SU-DHL-6 (cell line): ENCODE measurements around the gene ATP13A2.
"Not testable (repeated sequence)": the region's sequence is repeated elsewhere in the genome, so short reads cannot be mapped to it uniquely, and the experiment has no call there.

Experiments used
- H2AFZ ChIP-seq: fragments of 200-600 bp; sonication (generic); 2 replicates; pipeline ENCODE4 v1.6.1; 2014; ENCODE audit warnings: low read depth, mild to moderate bottlenecking, moderate library complexity, mixed read lengths, antibody characterized with exemption, low read length; ENCODE audit not compliant: severe bottlenecking
- H3F3A ChIP-seq: fragments of 200-600 bp; shearing (Covaris generic); 2 replicates; pipeline ENCODE4 v1.6.0; 2016; ENCODE audit warnings: antibody characterized with exemption, mild to moderate bottlenecking; ENCODE audit not compliant: insufficient read depth
- H3K27ac ChIP-seq: fragments of 200-600 bp; sonication (generic); 2 replicates; pipeline ENCODE4 v1.5.1; 2016; ENCODE audit warnings: low read depth, mild to moderate bottlenecking, low read length, moderate library complexity, mixed read lengths
- H3K27me3 ChIP-seq: fragments of 200-600 bp; sonication (generic), shearing (Covaris generic); 2 replicates; pipeline ENCODE4 v1.6.0; 2014; ENCODE audit warnings: mild to moderate bottlenecking, low read length
- H3K36me3 ChIP-seq: fragments of 200-600 bp; sonication (generic); 2 replicates; pipeline ENCODE4 v1.6.1; 2014; ENCODE audit warnings: mild to moderate bottlenecking, low read length, mixed read lengths
- H3K4me2 ChIP-seq: fragments of 300-600, 200-600 bp; shearing (Covaris generic), sonication (generic); 2 replicates; pipeline ENCODE4 v1.6.0; 2014; ENCODE audit warnings: low read length, low read depth, mild to moderate bottlenecking; ENCODE audit not compliant: poor library complexity, severe bottlenecking
- H3K4me3 ChIP-seq: fragments of 200-600 bp; sonication (generic); 2 replicates; pipeline ENCODE4 v1.5.1; 2014; ENCODE audit warnings: antibody characterized with exemption, low read length, mild to moderate bottlenecking, mixed read lengths; ENCODE audit not compliant: insufficient read depth, poor library complexity, severe bottlenecking
- H3K79me2 ChIP-seq: fragments of 200-600 bp; sonication (generic); 2 replicates; pipeline ENCODE4 v1.6.1; 2014; ENCODE audit warnings: mild to moderate bottlenecking, low read length, moderate library complexity; ENCODE audit not compliant: insufficient read depth
- H3K9ac ChIP-seq: fragments of 200-600 bp; sonication (generic); 2 replicates; pipeline ENCODE4 v1.7.0; 2014; ENCODE audit warnings: mild to moderate bottlenecking, low read length
- H3K9me2 ChIP-seq: fragments of 200-600 bp; sonication (generic); replicated peaks from 2 replicates; pipeline ENCODE4 v1.6.1; 2014; ENCODE audit warnings: low read length; ENCODE audit not compliant: insufficient read depth
- H3K9me3 ChIP-seq: fragments of 200-600 bp; sonication (generic); 2 replicates; pipeline ENCODE4 v1.6.1; 2014; ENCODE audit warnings: low read length, mixed read lengths; ENCODE audit not compliant: insufficient read depth
- H4K20me1 ChIP-seq: fragments of 200-600 bp; sonication (generic); 2 replicates; pipeline ENCODE4 v1.6.1; 2014; ENCODE audit warnings: low read depth, mild to moderate bottlenecking, antibody characterized with exemption, low read length, moderate library complexity, mixed read lengths
- CTCF ChIP-seq: fragments of 200-600 bp; sonication (generic); IDR thresholded peaks from one replicate; pipeline ENCODE4 v1.5.1; 2017; ENCODE audit warnings: antibody characterized with exemption, mild to moderate bottlenecking, low read length, moderate library complexity; ENCODE audit not compliant: insufficient read depth, poor library complexity, severe bottlenecking
- EZH2phosphoT487 ChIP-seq: fragments of 200-600 bp; sonication (generic), shearing (Covaris generic); conservative IDR thresholded peaks from 2 replicates; pipeline ENCODE4 v1.6.1; 2018; ENCODE audit warnings: mild to moderate bottlenecking, antibody characterized with exemption, low read length, moderate library complexity, mixed read lengths

ATP13A2 gene

GRCh38 chr1:16956775-16957174 is 55.0 kb downstream of the ATP13A2 start:
- TF ChIP-seq CTCF (no peak), EZH2phosphoT487 (no peak)
- Histone ChIP-seq H3K9ac (no peak overlapping the region), H4K20me1 (no peaks in the 10 kb centered on the region), H3K27ac (no peak overlapping the region), H3K36me3 (no peaks in the 10 kb centered on the region), H3K4me2 (no peak overlapping the region), H3F3A (no peaks in the 10 kb centered on the region), H2AFZ (no peak overlapping the region), H3K9me2 (no peaks in the 10 kb centered on the region), H3K79me2 (no peaks in the 10 kb centered on the region), H3K9me3 (no peaks in the 10 kb centered on the region), H3K27me3 (no peaks in the 10 kb centered on the region), H3K4me3 (no peak overlapping the region)

- no peak overlapping the region for H3K9ac ChIP-seq
- no peaks in the 10 kb centered on the region for H3K9me2 ChIP-seq
- H3K4me3 ChIP-seq: no peak overlapping the region
- H3K27me3 ChIP-seq: no peaks in the 10 kb centered on the region
- no peaks in the 10 kb centered on the region for H4K20me1 ChIP-seq
- no peaks in the 10 kb centered on the region for H3K79me2 ChIP-seq
- no peaks in the 10 kb centered on the region for H3F3A ChIP-seq
- no peaks in the 10 kb centered on the region for H3K9me3 ChIP-seq
- no peaks in the 10 kb centered on the region for H3K36me3 ChIP-seq
- no peak overlapping the region for H2AFZ ChIP-seq
- H3K4me2 ChIP-seq: no peak overlapping the region
- no peak overlapping the region for H3K27ac ChIP-seq
- TF ChIP-seq EZH2phosphoT487 (no peak), CTCF (no peak)
Observed at GRCh38 chr1:16955186-16955585, 56.5 kb downstream of the ATP13A2 start.

- Histone ChIP-seq H3K79me2 (no peaks in the 10 kb centered on the region), H3K4me3 (no peak overlapping the region), H3K27me3 (no peaks in the 10 kb centered on the region), H3K4me2 (no peak overlapping the region), H3K36me3 (no peaks in the 10 kb centered on the region), H3K9me2 (no peaks in the 10 kb centered on the region), H3F3A (no peaks in the 10 kb centered on the region), H3K27ac (no peak overlapping the region), H3K9ac (no peak overlapping the region), H2AFZ (no peak overlapping the region), H4K20me1 (no peaks in the 10 kb centered on the region), H3K9me3 (no peaks in the 10 kb centered on the region)
- TF ChIP-seq EZH2phosphoT487 (no peak), CTCF (no peak)
Observed at GRCh38 chr1:16954579-16954978, 57.1 kb downstream of the ATP13A2 start.

- not testable (repeated sequence) for H4K20me1 ChIP-seq, H2AFZ ChIP-seq, H3K36me3 ChIP-seq, H3F3A ChIP-seq, H3K9me3 ChIP-seq, H3K9ac ChIP-seq, H3K79me2 ChIP-seq, H3K9me2 ChIP-seq, H3K4me2 ChIP-seq, H3K4me3 ChIP-seq, H3K27ac ChIP-seq, H3K27me3 ChIP-seq
Observed at GRCh38 chr1:16952376-16952775, 59.4 kb downstream of the ATP13A2 start.

- H4K20me1 ChIP-seq, H3F3A ChIP-seq, H3K27ac ChIP-seq, H3K4me2 ChIP-seq, H3K9ac ChIP-seq, H3K9me3 ChIP-seq, H2AFZ ChIP-seq, H3K27me3 ChIP-seq, H3K79me2 ChIP-seq, H3K9me2 ChIP-seq, H3K4me3 ChIP-seq, H3K36me3 ChIP-seq: not testable (repeated sequence)
Observed at GRCh38 chr1:16949026-16949425, 62.7 kb downstream of the ATP13A2 start.

GRCh38 chr1:16948282-16948891 is 63.3 kb downstream of the ATP13A2 start:
- not testable (repeated sequence) for H3K36me3 ChIP-seq, H3K79me2 ChIP-seq, H3K4me2 ChIP-seq, H3K27me3 ChIP-seq, H2AFZ ChIP-seq, H4K20me1 ChIP-seq, H3K9me2 ChIP-seq, H3K9ac ChIP-seq, H3K4me3 ChIP-seq, H3F3A ChIP-seq, H3K27ac ChIP-seq, H3K9me3 ChIP-seq
